PC-3 (cell line): ENCODE results near the gene SLC6A6.

Experiments used
- CTCF ChIP-seq: fragments of 300-600 bp; sonication (generic); conservative IDR thresholded peaks from 2 replicates; pipeline ENCODE4 v1.5.1; 2017; ENCODE audit warnings: antibody characterized with exemption, low read depth, mild to moderate bottlenecking, low read length
- EZH2 ChIP-seq: fragments of 300-600 bp; sonication (generic); IDR thresholded peaks from one replicate; pipeline ENCODE4 v1.6.1; 2017; ENCODE audit warnings: antibody characterized with exemption, mild to moderate bottlenecking, low read length; ENCODE audit not compliant: unreplicated experiment
- EZH2phosphoT487 ChIP-seq: fragments of 300-600 bp; sonication (generic); IDR thresholded peaks from 2 replicates; pipeline ENCODE4 v1.6.1; 2018; ENCODE audit warnings: mild to moderate bottlenecking, antibody characterized with exemption, low read length, borderline replicate concordance

- no peak for TF ChIP-seq CTCF
- TF ChIP-seq EZH2 = no peak
- TF ChIP-seq EZH2phosphoT487 = no peak
Observed at GRCh38 chr3:14457999-14458398, 55.6 kb downstream of the SLC6A6 start.
